ENCODE results near the gene TBX6. TPM values are rescaled to one million over a fixed set of nuclear protein-coding genes. Genes with fewer than 3 reads are reported as not detected.

TBX6 gene
- total and polyA plus RNA-seq, 2 of the 4 experiments (the other 2 are of a cell fraction) = 0.10 TPM; not detected in 1

DNA sequence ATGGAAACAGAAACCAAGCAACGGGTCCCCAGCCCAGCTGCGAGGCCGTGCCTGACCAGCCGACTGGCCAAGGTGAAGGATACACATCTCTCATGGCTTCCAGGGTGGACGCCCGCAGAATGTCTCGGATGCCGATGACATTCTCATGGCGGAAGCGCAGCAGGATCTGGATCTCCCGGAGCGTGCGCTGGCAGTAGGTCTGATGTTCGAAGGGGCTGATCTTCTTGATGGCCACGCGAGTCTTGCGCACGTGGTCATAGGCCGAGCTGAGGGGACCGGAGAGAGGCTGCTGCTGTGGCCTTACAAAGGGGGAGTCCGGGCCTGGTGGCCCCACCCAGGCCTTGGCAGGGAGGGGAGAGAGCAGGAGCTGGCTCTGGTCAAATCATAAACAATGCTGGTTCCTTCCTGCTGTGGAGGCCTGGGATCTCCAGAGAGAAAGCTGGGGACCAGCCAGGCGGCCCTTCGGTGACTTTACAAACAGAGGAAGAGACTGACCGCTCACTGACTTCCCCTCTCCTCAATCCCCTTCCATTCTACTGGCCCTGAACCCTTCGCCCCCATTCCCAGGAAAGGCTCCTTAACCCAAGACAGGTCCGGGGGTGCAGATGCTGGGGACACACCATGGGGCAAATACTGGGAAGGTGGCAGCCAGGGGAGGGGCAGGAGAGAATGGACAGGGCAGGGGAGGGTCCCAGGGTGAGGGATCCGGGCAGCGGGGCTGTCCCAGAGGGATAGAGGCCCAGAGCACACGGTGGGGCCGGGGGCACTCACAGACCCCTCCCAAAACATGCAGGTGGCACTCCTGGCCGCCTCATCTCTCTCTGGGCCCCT, 30.2 kb upstream of the TBX6 start:
- dilution Hi-C loops (cut with HindIII; ENCODE audit: low sequenced_read_pairs, unreplicated experiment) = no loop called here
- Histone ChIP-seq H2BK5ac (ENCODE audit: low read depth, low read length, poor library complexity, severe bottlenecking) (peak overlapping the region; percentile 31), H2AK9ac (replicated peaks; ENCODE audit: low read depth, low read length, poor library complexity) (peak overlapping the region; percentile 99), H2BK20ac (ENCODE audit: low read depth, low read length) (no peak overlapping the region), H4K91ac (ENCODE audit: insufficient read depth, low read depth, low read length) (peak overlapping the region; percentile 80), H3K9me3 (ENCODE audit: control insufficient read depth, insufficient read depth, low read length) (no peaks in the 10 kb centered on the region), H3K14ac (replicated peaks; ENCODE audit: low read depth, low read length) (peak overlapping the region; percentile 68), H2BK120ac (ENCODE audit: low read depth, low read length) (no peak overlapping the region), H3K36me3 (ENCODE audit: control insufficient read depth, insufficient read depth, low read length) (peaks cover 26% of the 10 kb centered on the region), H3K9me1 (ENCODE audit: insufficient read depth, low read length) (peaks cover 5% of the 10 kb centered on the region; the same call in 1 of the 2 replicates), H3K9ac (ENCODE audit: low read depth, low read length) (peak overlapping the region; percentile 92), H3K18ac (ENCODE audit: low read depth, low read length) (peak overlapping the region; percentile 12; the same call in 1 of the 2 replicates), H3K4me1 (ENCODE audit: control insufficient read depth, insufficient read depth, low read length) (peaks cover 12% of the 10 kb centered on the region), H3K4me3 (ENCODE audit: insufficient read depth, low read depth, low read length) (peak overlapping the region; percentile 98), H3K79me1 (ENCODE audit: low read depth in 1 of 2, low read length in 2 of 2) (peaks cover 0 to 18% of the 10 kb centered on the region in 2 experiments; a peak in 2 of 4 replicates), H3K27me3 (ENCODE audit: control insufficient read depth, insufficient read depth, low read length) (no peaks in the 10 kb centered on the region), H2BK15ac (ENCODE audit: low read depth, low read length) (no peak overlapping the region), H3K27ac (ENCODE audit: insufficient read depth, low read length) (peak overlapping the region; percentile 50), H3K4me2 (ENCODE audit: low read depth, low read length) (peak overlapping the region; percentile 94), H4K8ac (ENCODE audit: low read depth in 2 of 2, low read length in 2 of 2) (peak overlapping the region; percentile 85 to 95; a peak in 3 of 4 replicates), H4K5ac (ENCODE audit: low read depth, low read length) (peak overlapping the region; percentile 69), H4K20me1 (ENCODE audit: insufficient read depth, low read length) (no peaks in the 10 kb centered on the region), H2AFZ (replicated peaks; ENCODE audit: low read length, poor library complexity) (peak overlapping the region; percentile 93), H3K23ac (ENCODE audit: low read depth, low read length) (peak overlapping the region; percentile 40; the same call in 1 of the 2 replicates), H3K56ac (ENCODE audit: extremely low read depth, insufficient read depth, low read length) (no peak overlapping the region), H3K4ac (ENCODE audit: low read depth, low read length) (peak overlapping the region; percentile 77), H2AK5ac (ENCODE audit: low read depth, low read length) (peak overlapping the region; percentile 79)
- no peak for DNase-seq
- no TSS peak for BruUV-seq (replicated peaks)
- intact Hi-C loops (cut with micrococcal nuclease) = no loop called here
- ATAC-seq (ENCODE audit: low read depth) = no peak
- in situ Hi-C loops (cut with MboI; ENCODE audit: low sequenced_read_pairs) = no loop called here
- ChIA-PET POLR2A (ENCODE audit: unreplicated experiment) (no interaction called here), CTCF (interaction anchor here (1.4 kb wide), 1 partner anchor 9 kb away, joined by 4 read pairs; the partner anchor contains the start of gene GDPD3)
- WGBS, 2 experiments (ENCODE audit: extremely low coverage in 2 of 2, insufficient read length in 1 of 2) = 67% methylated on average over 14 of the region's 31 CpGs; no CpG with 5 or more reads in 1 of the 2 experiments
- no peak for TF ChIP-seq MAFK (IDR thresholded peaks at IDR 0.05; ENCODE audit: low read depth, low read length)
- TF ChIP-seq, protein P1, sequence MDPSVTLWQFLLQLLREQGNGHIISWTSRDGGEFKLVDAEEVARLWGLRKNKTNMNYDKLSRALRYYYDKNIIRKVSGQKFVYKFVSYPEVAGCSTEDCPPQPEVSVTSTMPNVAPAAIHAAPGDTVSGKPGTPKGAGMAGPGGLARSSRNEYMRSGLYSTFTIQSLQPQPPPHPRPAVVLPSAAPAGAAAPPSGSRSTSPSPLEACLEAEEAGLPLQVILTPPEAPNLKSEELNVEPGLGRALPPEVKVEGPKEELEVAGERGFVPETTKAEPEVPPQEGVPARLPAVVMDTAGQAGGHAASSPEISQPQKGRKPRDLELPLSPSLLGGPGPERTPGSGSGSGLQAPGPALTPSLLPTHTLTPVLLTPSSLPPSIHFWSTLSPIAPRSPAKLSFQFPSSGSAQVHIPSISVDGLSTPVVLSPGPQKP (IDR thresholded peaks at IDR 0.05; ENCODE audit: borderline replicate concordance, low read depth, low read length) = no peak
- TF ChIP-seq SMC3 (IDR thresholded peaks at IDR 0.05; ENCODE audit: low read depth, low read length) = no peak
- no peak for TF ChIP-seq FOS (IDR thresholded peaks at IDR 0.05; ENCODE audit: low read depth, low read length)
- no peak for TF ChIP-seq CHD1 (IDR thresholded peaks at IDR 0.05; ENCODE audit: low read depth, low read length)
- no peak for TF ChIP-seq NFE2L2 (IDR thresholded peaks at IDR 0.05; ENCODE audit: low read depth, low read length)
- TF ChIP-seq, protein P2, sequence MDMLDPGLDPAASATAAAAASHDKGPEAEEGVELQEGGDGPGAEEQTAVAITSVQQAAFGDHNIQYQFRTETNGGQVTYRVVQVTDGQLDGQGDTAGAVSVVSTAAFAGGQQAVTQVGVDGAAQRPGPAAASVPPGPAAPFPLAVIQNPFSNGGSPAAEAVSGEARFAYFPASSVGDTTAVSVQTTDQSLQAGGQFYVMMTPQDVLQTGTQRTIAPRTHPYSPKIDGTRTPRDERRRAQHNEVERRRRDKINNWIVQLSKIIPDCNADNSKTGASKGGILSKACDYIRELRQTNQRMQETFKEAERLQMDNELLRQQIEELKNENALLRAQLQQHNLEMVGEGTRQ (IDR thresholded peaks at IDR 0.05; ENCODE audit: low read depth, low read length) = no peak
- no peak for TF ChIP-seq RCOR1 (IDR thresholded peaks at IDR 0.05; ENCODE audit: insufficient replicate concordance, low read length)
- TF ChIP-seq MXI1 (IDR thresholded peaks at IDR 0.05; ENCODE audit: borderline replicate concordance, low read depth, low read length) = no peak
- no peak for TF ChIP-seq MAZ (IDR thresholded peaks at IDR 0.05; ENCODE audit: borderline replicate concordance, low read depth, low read length)
- no peak for TF ChIP-seq RFX5 (IDR thresholded peaks at IDR 0.05; ENCODE audit: low read depth, low read length)
- TF ChIP-seq POLR2A (IDR thresholded peaks at IDR 0.05; ENCODE audit: low read depth, low read length) = no peak
- TF ChIP-seq CEBPB (IDR thresholded peaks at IDR 0.05; ENCODE audit: low read depth, low read length) = no peak
- TF ChIP-seq RAD21 (IDR thresholded peaks at IDR 0.05; ENCODE audit: low read length) = no peak
